ENCODE measurements around the gene CORIN. TPM values are rescaled to one million over a fixed set of nuclear protein-coding genes. Genes with fewer than 3 reads are reported as not detected.

Gene CORIN
- total and polyA plus RNA-seq, 12 donors = 0.10 to 1.1 (median 0.41) TPM; not detected in 2

GRCh38 chr4:47744843-47745382 is 93.0 kb downstream of the CORIN start:
- no peak for DNase-seq
- no peaks in the 10 kb centered on the region for H3K36me3 ChIP-seq (replicated peaks in 1 of 2)
- H3K9me3 ChIP-seq (replicated peaks in 1 of 3) = no peaks in the 10 kb centered on the region
- intact Hi-C loops (cut with DNase I) = no loop called here
- TF ChIP-seq, protein P1, sequence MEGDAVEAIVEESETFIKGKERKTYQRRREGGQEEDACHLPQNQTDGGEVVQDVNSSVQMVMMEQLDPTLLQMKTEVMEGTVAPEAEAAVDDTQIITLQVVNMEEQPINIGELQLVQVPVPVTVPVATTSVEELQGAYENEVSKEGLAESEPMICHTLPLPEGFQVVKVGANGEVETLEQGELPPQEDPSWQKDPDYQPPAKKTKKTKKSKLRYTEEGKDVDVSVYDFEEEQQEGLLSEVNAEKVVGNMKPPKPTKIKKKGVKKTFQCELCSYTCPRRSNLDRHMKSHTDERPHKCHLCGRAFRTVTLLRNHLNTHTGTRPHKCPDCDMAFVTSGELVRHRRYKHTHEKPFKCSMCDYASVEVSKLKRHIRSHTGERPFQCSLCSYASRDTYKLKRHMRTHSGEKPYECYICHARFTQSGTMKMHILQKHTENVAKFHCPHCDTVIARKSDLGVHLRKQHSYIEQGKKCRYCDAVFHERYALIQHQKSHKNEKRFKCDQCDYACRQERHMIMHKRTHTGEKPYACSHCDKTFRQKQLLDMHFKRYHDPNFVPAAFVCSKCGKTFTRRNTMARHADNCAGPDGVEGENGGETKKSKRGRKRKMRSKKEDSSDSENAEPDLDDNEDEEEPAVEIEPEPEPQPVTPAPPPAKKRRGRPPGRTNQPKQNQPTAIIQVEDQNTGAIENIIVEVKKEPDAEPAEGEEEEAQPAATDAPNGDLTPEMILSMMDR (IDR thresholded peaks at IDR 0.05) = no peak
- no peak for TF ChIP-seq POLR2A (IDR thresholded peaks at IDR 0.05)
- H3K27me3 ChIP-seq = no peaks in the 10 kb centered on the region
- H3K27ac ChIP-seq = no peak overlapping the region
- WGBS, 4 donors = 54 to 68% (median 62%) methylated on average over 2 of the region's 2 CpGs
- no peak overlapping the region for H3K4me3 ChIP-seq
- no peaks in the 10 kb centered on the region for H3K4me1 ChIP-seq (replicated peaks in 1 of 2)

GRCh38 chr4:47744253-47744652 is 93.6 kb downstream of the CORIN start:
- Histone ChIP-seq H3K36me3 (replicated peaks in 1 of 2) (no peaks in the 10 kb centered on the region), H3K27me3 (no peaks in the 10 kb centered on the region), H3K9me3 (replicated peaks in 1 of 3) (no peaks in the 10 kb centered on the region), H3K4me1 (replicated peaks in 1 of 2) (no peaks in the 10 kb centered on the region), H3K27ac (no peak overlapping the region), H3K4me3 (no peak overlapping the region)
- DNase-seq = no peak
- WGBS, 4 donors = 56 to 66% (median 56%) methylated on average over 2 of the region's 2 CpGs
- no peak for TF ChIP-seq POLR2A (IDR thresholded peaks at IDR 0.05)
- TF ChIP-seq, protein P1 (IDR thresholded peaks at IDR 0.05) = no peak
- intact Hi-C loops (cut with DNase I) = no loop called here

- Histone ChIP-seq H3K27me3 (no peaks in the 10 kb centered on the region), H3K36me3 (replicated peaks in 1 of 2) (no peaks in the 10 kb centered on the region), H3K4me1 (replicated peaks in 1 of 2) (no peaks in the 10 kb centered on the region), H3K4me3 (no peak overlapping the region), H3K27ac (no peak overlapping the region), H3K9me3 (replicated peaks in 1 of 3) (no peaks in the 10 kb centered on the region)
- no peak for TF ChIP-seq POLR2A (IDR thresholded peaks at IDR 0.05)
- TF ChIP-seq, protein P1 (IDR thresholded peaks at IDR 0.05) = no peak
- intact Hi-C loops (cut with DNase I) = no loop called here
- no peak for DNase-seq
Observed at GRCh38 chr4:47741200-47741599, 96.7 kb downstream of the CORIN start.

GRCh38 chr4:47737326-47737725 is 100.5 kb downstream of the CORIN start:
- 69 to 91% (median 74%) methylated on average over 1 of the region's 1 CpG for WGBS, 4 donors
- Histone ChIP-seq H3K27me3 (no peaks in the 10 kb centered on the region), H3K4me3 (no peak overlapping the region), H3K9me3 (replicated peaks in 1 of 3) (no peaks in the 10 kb centered on the region), H3K27ac (no peak overlapping the region), H3K36me3 (replicated peaks in 1 of 2) (no peaks in the 10 kb centered on the region), H3K4me1 (replicated peaks in 1 of 2) (no peaks in the 10 kb centered on the region)
- no peak for DNase-seq
- intact Hi-C loops (cut with DNase I) = no loop called here
- TF ChIP-seq POLR2A (IDR thresholded peaks at IDR 0.05) = no peak
- TF ChIP-seq, protein P1 (IDR thresholded peaks at IDR 0.05) = no peak
